ENCODE measurements around the gene ZBTB6. TPM values are rescaled to one million over a fixed set of nuclear protein-coding genes. Genes with fewer than 3 reads are reported as not detected.

Gene ZBTB6
- total RNA-seq = 55.4 TPM

GRCh38 chr9:122912964-122913673 is at the start of gene ZBTB6:
Gene ZBTB6, minus strand, starts transcription at chr9:122913323. Its CDS starts 1,251 bp downstream, at chr9:122912072.

DNA sequence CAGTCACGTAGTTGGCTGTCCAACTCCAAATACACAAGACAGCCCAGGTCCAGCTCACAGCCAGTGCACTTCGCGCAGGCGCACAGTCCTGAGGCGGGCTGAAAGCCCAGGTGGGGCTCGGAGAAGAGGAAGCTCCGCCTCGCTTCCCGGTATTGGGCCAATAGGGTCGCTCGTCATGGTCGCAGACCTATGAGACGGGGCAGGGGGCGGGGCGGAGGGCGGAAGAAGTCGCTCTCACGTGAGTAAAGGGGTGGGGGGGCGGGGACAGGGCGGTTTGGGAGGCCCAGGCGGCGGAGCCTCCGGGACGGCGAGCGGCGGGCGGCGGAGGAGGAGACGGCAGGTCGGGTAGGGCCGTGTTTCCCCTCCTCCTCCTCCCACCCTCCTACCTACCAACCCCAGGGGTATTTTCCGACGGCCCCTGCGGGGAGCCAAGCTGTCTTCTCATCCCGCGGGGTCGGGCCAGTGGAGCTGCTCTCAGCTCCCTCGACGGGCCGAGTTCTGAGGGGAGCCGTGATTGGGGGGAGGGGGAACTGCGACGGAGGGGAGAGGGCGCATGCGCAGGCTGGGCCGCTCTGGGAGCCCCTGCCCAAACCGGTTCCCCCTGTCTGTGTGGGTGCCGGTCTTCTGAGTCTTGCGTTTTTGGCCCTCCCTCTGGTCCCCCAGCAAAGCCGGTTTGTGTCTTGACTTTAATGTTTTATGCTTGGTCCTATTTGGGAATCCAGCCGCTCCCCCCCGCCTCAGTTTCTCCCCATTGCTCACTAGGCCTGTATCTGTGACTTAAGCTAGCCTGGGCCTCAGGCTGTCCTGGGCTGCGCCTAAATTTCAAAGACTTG is 27.8 kb upstream of the ZBTB6 start, which contains the start of gene RABGAP1:
RABGAP1 (plus strand) TSS at position 272 of the 833 bp plus-strand sequence. CDS start 16,040 bp downstream, outside the sequence.

DNA sequence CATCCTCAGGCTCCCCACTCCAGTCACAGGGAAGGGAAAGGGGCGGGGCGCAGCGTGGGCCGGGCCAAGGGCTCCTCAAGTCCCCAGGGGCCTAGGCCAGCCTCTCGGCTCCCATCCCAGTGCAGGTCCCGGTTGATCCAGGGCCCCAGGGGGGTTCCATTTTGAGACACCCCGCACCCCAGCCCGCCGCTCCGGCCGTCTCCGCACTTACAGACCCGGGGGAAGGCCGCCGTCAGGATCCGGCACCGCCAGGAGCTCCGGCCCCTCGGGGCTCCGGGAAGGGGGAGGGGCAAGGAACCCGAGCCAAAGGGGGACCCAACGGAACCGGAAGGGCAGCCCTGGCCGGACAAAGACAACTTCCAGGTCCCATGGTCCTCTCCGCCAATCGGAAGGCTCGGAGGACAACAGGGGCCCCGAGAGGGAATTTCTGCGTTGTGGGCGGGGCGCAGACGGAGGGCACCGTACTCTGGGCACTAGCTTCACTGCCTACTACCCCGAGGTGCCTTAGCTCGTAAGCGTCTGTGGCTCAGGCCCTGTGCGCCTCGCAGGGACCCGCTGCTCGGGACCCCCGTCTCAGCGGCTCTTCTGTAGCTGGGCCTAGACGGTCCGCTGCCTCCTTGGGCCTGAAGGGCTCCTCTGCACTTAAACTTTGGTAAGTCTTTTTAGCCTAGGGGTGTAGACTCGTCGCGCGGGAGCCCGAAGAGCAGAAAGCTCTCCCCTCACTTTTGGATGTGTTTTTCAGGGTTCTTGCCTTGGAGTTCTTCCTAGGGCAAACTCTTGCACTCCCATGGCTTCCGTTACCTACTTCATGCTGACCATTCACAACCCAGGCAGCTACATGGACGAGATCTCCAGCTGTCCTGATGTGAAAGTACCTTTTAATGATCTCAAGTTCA is 18.4 kb upstream of the ZBTB6 start, which contains the start of gene ZBTB26:
ZBTB26 (minus strand) TSS at position 287 of the 896 bp plus-strand sequence. CDS start 11,578 bp downstream, outside the sequence.

DNA sequence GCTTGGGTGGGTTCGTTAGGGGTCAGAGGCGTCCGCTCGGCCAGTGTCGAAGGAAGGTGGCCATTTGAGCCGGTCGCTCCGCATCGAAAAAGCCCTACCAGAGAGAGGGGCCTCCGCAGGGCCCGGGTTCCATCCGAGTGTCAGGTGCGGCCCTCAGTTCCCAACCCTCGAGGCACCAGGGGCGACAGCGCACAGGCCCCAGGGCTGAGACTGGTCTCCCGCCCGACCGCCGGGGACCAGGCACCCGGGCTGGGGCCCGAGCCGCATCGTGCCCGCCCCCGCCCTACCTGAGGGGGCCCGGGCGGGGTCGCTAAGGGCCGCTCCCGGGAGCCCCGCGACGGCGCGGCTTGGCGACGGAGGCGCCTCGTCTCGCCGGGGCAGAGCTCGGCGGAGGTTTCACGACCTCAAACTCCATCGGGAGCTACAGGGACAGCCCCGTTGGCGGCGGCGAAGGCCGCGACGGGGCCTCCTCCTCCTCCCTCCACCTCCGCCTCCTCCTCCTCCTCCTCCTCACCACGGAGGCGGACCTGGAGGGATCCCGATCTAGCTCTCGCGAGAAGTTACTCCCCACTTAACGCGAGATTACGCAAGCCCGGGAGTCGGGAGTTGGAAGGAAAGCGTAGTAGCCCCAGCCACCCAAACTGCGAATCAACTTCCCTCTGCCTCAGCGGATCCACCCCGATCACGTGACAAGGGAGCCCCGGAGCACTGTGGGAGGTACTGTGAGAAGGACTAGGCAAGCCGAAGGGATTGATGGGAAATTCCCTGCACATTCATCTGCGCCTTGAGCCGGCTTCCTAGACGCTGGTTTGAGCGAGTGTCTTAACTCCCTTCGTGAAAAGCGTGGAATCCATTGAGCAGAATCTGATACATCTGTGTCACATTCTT is 8.1 kb downstream of the ZBTB6 start, which contains the start of gene RC3H2:
RC3H2 (minus strand) TSS at position 537 of the 888 bp plus-strand sequence. CDS start 7,850 bp downstream, outside the sequence.

Small RNAs within 50 kb of the gene (small RNA-seq; reads per million reads assigned to genes)
- not detected for gene RNY1P15
- gene SNORD90 = 2,809 reads per million, percentile 99 among the genes with 10 or more reads in this experiment

Other genes starting within 250 kb of the ZBTB6 start
- gene OR1L3, start 238.2 kb downstream of the ZBTB6 start, total RNA-seq = not detected
- not detected for gene OR1L4, start 189.3 kb downstream of the ZBTB6 start, total RNA-seq
- not detected for gene OR1L6, start 171.0 kb downstream of the ZBTB6 start, total RNA-seq
- not detected for gene OR5C1, start 124.4 kb downstream of the ZBTB6 start, total RNA-seq
- gene OR1K1, start 113.2 kb downstream of the ZBTB6 start, total RNA-seq = not detected
- gene PDCL, start 84.7 kb downstream of the ZBTB6 start, total RNA-seq = 51.2 TPM
- 98.5 TPM for gene RC3H2, start 8.0 kb downstream of the ZBTB6 start, total RNA-seq
- 10.4 TPM for gene ZBTB26, start 18.2 kb upstream of the ZBTB6 start, total RNA-seq
- 113 TPM for gene RABGAP1, start 27.7 kb upstream of the ZBTB6 start, total RNA-seq
- gene GPR21, start 120.3 kb upstream of the ZBTB6 start, total RNA-seq = 14.3 TPM

Data from diencephalon (tissue), 1 donor.